HG02678 (cell line): ENCODE results near the gene KLRD1.
"Not testable (repeated sequence)": the region's sequence is repeated elsewhere in the genome, so short reads cannot be mapped to it uniquely, and the experiment has no call there.

ENCODE experiments used
- ATAC-seq: cut with Tn5 transposase; IDR thresholded peaks from one replicate; pipeline ENCODE4 v1.9.1; 2021; ENCODE audit warnings: mild to moderate bottlenecking, moderate library complexity; ENCODE audit not compliant: unreplicated experiment

The KLRD1 gene

GRCh38 chr12:10336196-10336595 lies 28.5 kb downstream of the KLRD1 start:
- ATAC-seq = not testable (repeated sequence)

- not testable (repeated sequence) for ATAC-seq
These were observed 30.8 kb downstream of the KLRD1 start for GRCh38 chr12:10338470-10338869.

GRCh38 chr12:10339053-10339840 lies 31.6 kb downstream of the KLRD1 start:
- no peak for ATAC-seq

DNA sequence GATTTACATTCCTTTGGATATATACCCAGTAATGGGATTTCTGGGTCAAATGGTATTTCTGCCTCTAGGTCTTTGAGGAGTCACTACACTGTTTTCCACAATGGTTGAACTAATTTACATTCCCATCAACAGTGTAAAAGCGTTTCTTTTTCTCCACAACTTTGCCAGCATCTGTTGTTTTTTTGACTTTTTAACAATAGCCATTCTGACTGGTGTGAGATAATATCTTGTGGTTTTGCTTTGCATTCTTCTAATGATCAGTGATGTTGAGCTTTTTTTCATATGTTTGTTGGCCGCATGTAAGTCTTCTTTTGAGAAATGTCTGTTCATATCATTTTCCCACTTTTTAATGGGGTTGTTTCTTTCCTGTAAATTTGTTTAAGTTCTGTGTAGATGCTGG lies 33.3 kb downstream of the KLRD1 start:
- not testable (repeated sequence) for ATAC-seq

DNA sequence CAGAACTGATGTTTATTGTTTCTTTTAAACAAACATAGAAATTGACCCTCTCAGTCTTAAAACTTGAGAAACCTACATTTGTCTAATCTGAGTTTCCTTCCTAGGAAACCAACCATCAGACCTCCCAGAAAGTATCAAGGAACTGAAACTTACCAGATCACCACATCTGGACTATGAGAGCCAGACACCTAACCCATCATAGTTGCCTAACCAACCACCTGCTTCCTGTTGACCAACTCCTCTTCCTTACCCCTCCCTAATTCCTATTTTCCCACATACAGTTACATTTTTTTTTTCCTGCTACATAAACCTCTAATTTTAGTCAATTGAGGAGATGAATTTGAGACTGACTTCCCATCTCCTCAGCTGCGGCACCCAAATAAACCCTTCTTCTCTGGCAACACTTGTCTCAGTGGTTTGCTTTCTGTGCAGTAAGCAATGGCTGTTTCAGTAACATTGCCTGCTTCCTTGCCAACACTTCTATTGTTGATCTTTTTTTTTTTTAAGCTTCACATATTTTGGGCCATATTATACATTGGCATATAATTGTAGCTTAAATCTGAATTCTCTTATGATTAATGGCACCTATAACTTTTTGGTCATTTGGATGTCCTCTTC lies 34.3 kb downstream of the KLRD1 start:
- no peak for ATAC-seq

- ATAC-seq = not testable (repeated sequence)
These were observed 43.8 kb downstream of the KLRD1 start for GRCh38 chr12:10351457-10351856.

DNA sequence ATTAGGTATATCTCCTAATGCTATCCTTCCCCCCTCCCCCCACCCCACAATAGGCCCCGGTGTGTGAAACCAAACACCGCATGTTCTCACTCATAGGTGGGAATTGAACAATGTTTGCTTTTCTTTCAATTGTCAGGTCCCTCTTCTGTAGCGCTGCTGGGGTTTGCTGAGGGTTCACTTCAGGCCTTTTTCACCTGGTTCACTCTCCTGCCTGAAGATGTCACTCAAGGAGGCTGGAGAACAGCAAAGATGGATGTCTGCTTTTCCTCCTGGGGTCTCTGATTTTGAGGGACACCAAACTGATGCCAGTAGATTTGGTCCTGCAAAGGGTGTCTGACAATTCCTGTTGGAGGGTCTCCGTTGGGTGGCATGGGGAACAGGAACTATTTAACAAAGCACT lies 46.4 kb downstream of the KLRD1 start:
- ATAC-seq = no peak

- no peak for ATAC-seq
These were observed 46.8 kb downstream of the KLRD1 start for GRCh38 chr12:10354502-10354901.

DNA sequence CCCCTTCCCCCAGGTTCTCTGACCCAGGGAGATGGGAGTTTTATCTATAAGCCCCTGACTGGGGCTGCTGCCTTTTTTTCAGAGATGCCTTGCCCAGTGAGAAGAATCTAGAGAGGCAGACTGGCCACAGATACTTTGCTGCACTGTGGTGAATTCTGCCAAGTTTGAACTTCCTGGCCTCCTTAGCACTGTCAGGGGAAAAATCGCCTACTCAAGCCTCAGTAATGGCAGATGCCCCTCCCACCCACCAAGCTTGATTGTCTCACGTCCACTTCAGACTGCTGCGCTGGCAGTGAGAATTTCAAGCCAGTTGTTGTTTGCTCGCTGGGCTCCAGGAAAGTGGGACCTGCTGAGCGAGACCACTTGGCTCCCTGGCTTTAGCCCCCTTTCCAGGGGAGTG lies 50.5 kb downstream of the KLRD1 start:
- ATAC-seq = no peak

DNA sequence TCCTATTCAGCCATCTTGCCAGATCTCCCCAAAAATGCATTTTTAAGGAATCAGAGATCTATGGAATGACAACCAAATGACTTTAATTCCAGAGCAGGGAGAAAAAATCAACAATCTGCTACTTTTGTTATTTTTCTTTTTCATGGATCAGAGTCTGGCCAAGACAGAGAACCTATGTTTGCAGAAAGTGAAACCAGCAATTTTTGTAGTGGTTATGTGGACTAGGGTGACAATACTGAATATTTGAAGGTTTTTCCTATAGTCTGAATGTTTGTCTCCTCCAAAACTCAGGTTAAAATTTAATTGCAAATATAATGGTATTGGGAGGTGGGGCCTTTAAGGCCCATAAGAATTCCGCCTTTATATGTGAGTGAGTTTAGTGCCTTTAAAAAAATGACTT lies 51.3 kb downstream of the KLRD1 start:
- ATAC-seq = no peak

DNA sequence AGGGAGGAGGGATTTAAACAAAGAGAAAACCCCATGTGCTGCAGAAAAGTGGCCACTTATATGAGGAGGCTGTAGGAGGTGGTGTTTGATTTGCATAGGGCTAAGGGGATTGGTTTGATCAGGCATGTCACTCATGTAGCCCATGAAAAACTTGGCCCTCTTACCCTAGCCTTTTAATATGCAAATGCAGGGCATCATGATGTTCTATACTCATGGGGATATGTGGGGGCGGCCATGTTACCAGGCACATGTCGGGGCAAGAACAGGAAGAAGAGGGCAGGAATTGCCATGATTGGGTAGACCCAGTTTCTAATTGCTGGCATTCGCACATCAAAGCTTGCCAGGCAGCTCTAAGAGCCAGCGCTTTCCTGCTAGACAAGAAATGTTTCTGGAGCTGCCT lies 53.4 kb downstream of the KLRD1 start:
- no peak for ATAC-seq

DNA sequence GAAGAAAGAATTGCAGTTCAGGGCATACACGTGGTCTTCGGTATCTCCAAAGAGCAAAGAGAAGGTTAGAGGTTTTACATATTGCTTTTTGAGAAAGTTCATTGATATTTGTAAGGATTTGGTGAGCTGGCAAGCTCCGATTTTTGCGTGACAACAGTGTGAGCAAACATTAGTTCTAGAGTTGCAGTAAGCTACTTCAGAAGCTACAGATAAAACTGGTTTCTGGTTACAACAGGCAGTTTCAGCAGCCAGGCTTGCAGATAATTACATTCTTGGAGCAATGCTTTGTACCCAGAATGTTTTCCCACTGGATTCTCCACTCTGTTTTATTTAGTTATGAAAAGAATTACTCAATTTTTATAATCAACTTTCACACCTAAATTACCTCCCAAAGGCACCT lies 54.0 kb downstream of the KLRD1 start:
- ATAC-seq = no peak

GRCh38 chr12:10362325-10362724 lies 54.7 kb downstream of the KLRD1 start:
- no peak for ATAC-seq

DNA sequence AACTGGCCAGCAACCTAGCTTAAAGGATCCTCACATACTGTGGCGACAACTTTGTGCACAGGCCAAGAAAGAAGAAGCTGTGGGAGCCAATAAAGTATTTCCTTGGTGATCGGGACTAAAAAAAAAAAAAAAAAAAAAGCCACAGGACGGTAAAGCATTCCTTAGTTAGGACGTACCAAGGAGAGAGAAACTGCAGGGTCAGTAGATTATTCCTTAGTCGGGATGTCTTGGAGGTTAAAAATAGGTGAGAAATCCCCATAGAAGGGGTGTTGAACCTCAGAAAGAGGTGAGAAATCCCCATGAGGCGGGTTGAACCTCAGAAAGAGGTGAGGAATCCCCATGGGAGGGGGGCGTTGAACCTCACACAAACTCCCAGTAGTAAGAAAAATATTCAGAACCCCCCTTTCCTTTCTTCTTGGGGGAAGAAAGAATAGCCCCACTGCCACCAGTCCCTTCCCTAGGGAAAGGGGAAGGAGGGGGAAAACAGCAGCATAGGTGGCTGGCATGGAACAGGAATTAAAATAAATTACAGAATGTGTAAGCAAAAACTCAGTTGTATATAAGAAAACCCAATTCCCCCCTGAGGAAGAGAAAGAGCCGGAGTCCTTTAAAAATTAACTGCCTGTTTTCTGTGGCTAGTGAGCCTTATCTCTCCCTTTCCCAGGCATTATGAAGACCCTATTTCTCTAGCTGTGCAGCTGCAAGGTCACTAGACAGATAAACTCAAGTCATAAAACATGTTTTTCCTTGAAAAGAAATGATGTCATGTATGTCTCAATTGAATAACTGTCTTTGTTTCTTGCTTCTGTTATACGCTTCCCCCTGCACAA lies 55.4 kb downstream of the KLRD1 start:
- ATAC-seq = no peak

DNA sequence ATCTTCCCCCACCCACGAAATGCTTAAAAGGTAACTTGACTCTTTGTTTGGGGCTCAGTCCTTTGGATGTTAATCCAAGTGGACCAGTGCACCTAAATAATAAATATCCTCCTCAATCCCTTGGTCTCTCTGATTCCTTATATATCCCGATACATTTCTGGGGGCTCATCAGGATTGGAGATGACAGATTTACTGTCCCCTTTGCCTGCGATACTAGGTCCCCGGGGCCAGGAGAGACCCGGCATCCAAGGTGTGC lies 55.9 kb downstream of the KLRD1 start:
- ATAC-seq = no peak

GRCh38 chr12:10363914-10364814 lies 56.5 kb downstream of the KLRD1 start:
- ATAC-seq = peak; percentile 83

DNA sequence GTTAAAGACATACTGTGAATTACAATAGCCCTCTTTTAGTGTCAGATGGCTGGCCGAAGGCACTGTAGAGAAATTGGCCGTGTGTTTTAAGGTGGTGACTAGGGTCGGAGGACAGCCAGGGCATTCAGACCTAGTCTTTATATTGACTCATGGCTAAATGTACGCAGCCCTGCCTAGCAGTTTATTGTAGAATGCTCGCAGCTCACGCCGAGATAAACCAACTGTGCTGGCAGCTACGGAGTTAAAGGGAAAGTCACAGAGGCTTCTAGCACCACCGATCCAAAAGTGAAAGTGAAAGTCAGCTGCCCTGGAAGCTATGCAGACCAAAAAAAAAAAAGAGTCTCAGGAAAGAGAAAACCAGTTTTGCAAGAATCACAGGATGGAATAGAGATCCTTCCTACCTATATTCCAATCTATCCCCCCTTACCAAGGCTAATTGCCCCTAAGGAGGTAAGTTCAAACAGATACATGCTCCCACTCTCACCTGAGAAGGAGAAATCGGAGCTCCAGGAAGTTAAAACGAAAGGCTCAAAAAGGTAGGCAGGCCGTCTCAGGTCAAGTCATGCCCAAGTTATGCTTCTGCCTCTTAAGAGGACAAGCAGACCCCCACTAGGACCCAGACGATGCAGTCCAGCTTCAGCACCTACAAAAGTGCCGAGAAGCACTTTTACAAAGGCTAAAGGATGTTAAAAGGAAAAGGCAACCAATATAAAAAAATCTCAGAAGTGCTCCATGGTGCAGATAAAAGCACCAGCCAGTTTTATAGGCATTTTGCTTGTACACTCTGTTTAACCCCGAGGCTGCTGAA lies 57.3 kb downstream of the KLRD1 start:
- ATAC-seq = peak; percentile 52

DNA sequence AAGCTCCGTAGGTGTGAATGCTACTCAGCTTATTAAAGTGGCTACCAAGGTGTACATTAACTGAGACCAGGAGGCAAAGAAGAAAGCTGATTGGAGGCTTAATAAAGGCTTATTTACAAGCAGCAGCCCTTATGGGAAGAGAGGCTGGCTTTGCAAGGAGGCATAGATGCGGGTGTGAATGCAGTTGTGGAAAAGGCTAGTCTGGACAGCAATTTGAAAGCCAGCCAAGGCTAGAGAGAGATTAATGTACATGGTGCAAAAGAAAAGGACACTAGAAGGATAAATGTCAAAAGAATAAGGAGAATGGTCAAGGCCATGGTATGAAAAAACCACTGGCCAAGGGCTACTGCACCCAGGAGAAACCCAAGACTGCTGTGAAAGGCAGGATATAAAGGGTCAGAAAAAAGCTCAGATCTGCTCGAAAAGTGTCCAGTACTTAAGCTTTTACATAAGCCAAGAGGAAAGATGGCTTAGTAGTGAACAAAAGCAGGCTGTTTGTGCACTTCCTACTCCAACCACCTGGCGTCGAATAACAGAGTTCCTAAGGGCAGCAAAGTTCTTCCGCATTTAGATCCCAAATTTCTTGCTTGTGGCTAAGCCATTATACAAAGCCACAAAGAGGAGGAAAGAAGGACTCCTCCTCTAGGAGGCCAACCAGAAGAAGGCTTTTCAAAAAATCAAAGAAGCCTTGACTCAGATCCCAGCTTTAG lies 58.2 kb downstream of the KLRD1 start:
- ATAC-seq = no peak

DNA sequence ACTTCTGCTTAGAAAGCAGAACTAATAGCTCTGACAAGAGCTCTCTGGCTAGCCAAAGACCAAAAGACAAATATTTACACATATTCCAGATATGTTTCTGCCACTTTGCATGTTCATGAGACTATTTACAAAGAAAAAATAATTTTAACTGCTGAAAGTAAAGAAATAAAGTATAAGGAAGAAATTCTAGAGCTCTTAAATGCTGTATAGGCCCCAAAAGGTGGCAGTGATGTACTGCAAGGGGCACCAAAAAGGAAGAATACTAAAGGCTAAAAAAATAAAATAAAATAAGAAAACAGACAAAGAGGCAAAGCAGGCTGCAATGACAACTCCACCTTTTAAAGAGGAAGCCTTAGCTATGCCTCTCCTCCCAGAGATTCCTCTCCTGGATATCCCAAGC lies 59.2 kb downstream of the KLRD1 start:
- no peak for ATAC-seq

DNA sequence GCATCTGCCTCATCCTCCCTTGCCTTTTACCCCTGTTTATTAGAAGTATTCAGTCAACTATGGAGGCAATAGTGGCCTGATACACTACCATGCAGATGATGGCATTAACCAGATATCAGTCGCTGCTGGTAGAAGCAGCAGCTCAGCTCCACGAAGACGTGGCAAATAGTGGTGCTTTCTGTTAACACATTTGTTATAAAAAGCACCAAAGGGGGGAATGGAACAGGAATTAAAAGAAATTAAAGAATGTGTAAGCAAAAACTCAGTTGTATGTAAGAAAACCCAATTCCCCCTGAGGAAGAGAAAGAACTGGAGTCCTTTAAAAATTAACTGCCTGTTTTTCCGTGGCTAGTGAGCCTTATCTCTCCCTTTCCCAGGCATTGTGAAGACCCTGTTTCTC lies 60.0 kb downstream of the KLRD1 start:
- not testable (repeated sequence) for ATAC-seq
